Motor neuron (in vitro differentiated cells): ENCODE measurements around the gene SRXN1. TPM values are rescaled to one million over a fixed set of nuclear protein-coding genes. Genes with fewer than 3 reads are reported as not detected.

Experiments
- ATAC-seq, 8 experiments: fragments of 200-7000 bp; cut with Tn5 transposase; replicated peaks in 6 of 8; 2 replicates each; pipeline ENCODE4 v1.8.0; 2021; ENCODE audit warnings: mild to moderate bottlenecking in 8 of 8, moderate library complexity in 8 of 8
- H3K27ac ChIP-seq, 2 donors: fragments of 250-450 bp; sonication (Bioruptor Pico); 2 replicates each; pipeline ENCODE4 v1.9.0; 2021; ENCODE audit warnings: antibody characterized with exemption in 2 of 2, mild to moderate bottlenecking in 2 of 2, moderate library complexity in 1 of 2
- H3K4me1 ChIP-seq, 2 donors: fragments of 250-450 bp; sonication (Bioruptor Pico); replicated peaks in 1 of 2; 2 replicates each; pipeline ENCODE4 v1.6.1; 2021; ENCODE audit warnings: antibody characterized with exemption in 2 of 2, mild to moderate bottlenecking in 2 of 2, moderate library complexity in 1 of 2
- H3K4me3 ChIP-seq, 5 donors: fragments of 250-450 bp; sonication (Bioruptor Pico); 2 replicates each; pipeline ENCODE4 v1.9.0; 2021; ENCODE audit warnings: antibody characterized with exemption in 5 of 5, mild to moderate bottlenecking in 5 of 5, moderate library complexity in 4 of 5
- WGBS, 10 experiments: fragments of 450-650 bp; shearing (Covaris generic); methylation state at CpG; one replicate each; pipeline ENCODE4 v1.0.0; 2022; 5-methylcytosine and 5-hydroxymethylcytosine counted together
- in situ Hi-C, 9 experiments: fragments of 400-800 bp; cut with MboI; loops; one replicate each; pipeline ENCODE4 v1.15.0; 2021; ENCODE audit warnings: low sequenced_read_pairs in 9 of 9, low pct_unique_long_range_greater_than_20kb in 2 of 9; ENCODE audit not compliant: unreplicated experiment in 9 of 9
- total RNA-seq, 8 experiments: library from RNA; unstranded; fragments of 300-600 nt; gene quantifications; 2 replicates each; pipeline versions ENCODE4 v1.2.3 to v1.2.4, GENCODE V29; 2022

SRXN1 gene
- total RNA-seq, 8 experiments from 2014 or later, result 7.1 to 51.6 (median 16.2) TPM

DNA sequence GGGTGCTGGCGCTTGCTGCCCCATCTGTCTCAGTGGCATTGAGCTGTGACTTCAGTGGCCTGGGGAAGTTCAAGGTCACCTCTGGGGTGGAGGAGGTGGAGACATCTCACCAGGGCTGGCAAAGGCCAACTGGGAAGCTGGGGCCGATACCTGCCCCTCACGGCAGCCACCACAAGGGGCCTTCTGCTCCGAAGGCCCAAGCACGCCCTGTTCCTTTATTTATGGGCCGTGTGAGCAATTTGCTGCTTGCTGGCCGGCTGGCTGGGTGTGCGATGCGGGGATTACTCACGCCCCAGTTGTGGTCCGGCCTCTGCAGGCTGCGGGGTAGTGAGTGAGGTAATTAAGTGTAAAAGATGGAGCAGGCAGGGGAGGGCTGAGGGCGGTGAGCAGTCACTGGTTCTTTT is 35.8 kb upstream of the SRXN1 start:
- Histone ChIP-seq H3K4me1 (peaks cover 26 to 32% of the 10 kb centered on the region in 2 donors), H3K4me3 (no peak overlapping the region), H3K27ac (peak overlapping the region; percentile 83 to 84)
- ATAC-seq, result peak; percentile 70 to 98 (median 98)
- 0 to 20% (median 10%) methylated on average over 1 to 4 of the region's 13 CpGs; no CpG with 5 or more reads in 7 of the 10 experiments for WGBS, 10 experiments
- in situ Hi-C loops, result no loop called here

DNA sequence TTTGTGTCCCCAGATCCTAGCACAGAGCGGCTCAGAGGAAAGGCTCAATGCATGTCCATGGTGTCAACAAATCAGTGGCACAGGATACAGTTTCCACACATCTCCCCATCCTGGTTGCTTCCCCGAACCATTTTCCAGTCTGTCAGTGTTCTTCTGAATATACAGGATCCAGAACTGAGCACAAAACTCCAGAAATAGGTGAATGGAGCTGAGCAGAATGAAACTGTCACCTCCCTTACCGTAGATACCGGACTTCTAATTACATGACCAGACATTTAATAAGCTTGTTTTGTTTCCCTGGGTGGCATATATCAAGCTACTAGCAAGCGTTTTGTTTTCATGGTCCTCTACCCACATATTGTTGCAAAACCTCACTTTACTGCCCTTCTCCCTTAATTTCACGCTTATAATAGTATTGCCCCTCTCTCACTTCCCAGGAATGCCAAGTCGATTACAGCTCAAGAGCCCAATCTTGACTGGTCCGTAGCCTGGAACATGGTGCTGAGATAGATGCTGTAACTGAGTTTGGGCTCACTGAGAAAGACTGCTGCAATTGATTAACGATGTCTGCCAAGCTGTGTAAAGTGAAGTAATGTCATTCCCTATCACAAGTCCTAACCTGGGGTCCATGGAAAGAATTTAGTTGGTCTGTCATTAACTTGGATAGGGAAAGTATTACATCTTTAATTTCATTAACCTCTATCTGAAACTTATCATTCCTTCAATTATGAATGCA is 34.6 kb upstream of the SRXN1 start:
- in situ Hi-C loops, result no loop called here
- ATAC-seq, result no peak
- no peak overlapping the region for H3K4me3 ChIP-seq
- WGBS, 10 experiments, result 22 to 90% (median 80%) methylated on average over 1 to 9 of the region's 9 CpGs
- H3K4me1 ChIP-seq, result peaks cover 26 to 32% of the 10 kb centered on the region in 2 donors
- H3K27ac ChIP-seq, result no peak overlapping the region

DNA sequence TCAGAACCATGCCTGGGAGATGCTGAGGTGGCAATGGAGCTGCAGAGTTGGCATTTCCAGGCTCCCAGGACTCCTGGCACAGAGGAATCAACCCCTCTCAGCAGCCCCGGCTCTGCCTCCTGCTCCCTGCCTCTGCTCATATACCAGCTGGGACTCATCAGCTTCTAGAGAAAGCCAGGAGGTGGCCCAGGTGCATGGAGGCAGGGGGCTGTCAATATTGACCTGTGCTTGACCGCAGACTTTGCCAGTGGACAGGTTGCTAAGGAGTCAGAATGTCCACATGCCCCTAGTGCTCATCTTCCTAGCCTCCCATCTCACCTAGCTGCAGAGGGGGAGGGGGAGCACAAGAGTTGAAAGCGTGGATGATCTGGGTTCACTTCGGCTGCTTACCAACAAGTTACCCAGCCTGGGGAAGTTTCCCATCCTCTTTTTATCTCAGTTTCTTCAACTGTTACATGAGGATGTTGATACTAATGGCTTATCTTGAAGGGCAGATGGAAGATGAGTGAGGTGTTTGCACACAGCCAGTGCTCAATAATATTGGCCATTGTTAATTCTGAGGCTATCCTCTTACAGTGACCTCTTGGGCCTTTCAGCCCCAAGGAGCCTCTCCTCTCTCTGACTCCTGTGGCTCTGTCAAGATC is 31.8 kb upstream of the SRXN1 start:
- H3K4me3 ChIP-seq, result no peak overlapping the region
- no peak for ATAC-seq
- in situ Hi-C loops, result no loop called here
- 0 to 86% (median 7%) methylated on average over 1 to 4 of the region's 4 CpGs; no CpG with 5 or more reads in 7 of the 10 experiments for WGBS, 10 experiments
- peaks cover 26 to 28% of the 10 kb centered on the region in 2 donors for H3K4me1 ChIP-seq
- no peak overlapping the region for H3K27ac ChIP-seq

DNA sequence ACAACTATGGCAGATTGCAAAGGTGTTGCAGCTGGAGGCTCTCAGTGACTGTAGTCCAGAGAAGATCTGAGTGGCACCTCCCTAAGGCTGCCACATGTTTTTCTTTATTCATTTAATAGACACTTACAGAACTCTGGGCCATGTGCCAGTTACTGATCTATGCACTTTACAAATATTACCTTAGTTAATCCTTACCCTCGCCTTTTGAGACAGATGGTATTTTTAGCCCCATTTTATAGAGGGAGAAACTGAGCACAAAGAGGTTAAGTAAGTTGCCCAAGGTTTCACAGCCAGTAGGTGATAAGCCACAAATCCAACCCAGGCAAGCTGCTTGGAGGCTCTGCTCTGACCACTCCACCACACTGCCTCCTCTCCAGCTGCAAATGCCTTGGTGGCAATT is 29.1 kb upstream of the SRXN1 start:
- H3K27ac ChIP-seq, result no peak overlapping the region
- ATAC-seq, result no peak
- no peak overlapping the region for H3K4me3 ChIP-seq
- in situ Hi-C loops, result no loop called here
- peaks cover 5 to 6% of the 10 kb centered on the region in 2 donors for H3K4me1 ChIP-seq
- WGBS, 10 experiments, result 14 to 100% (median 86%) methylated on average over 1 of the region's 1 CpG; no CpG with 5 or more reads in 3 of the 10 experiments

DNA sequence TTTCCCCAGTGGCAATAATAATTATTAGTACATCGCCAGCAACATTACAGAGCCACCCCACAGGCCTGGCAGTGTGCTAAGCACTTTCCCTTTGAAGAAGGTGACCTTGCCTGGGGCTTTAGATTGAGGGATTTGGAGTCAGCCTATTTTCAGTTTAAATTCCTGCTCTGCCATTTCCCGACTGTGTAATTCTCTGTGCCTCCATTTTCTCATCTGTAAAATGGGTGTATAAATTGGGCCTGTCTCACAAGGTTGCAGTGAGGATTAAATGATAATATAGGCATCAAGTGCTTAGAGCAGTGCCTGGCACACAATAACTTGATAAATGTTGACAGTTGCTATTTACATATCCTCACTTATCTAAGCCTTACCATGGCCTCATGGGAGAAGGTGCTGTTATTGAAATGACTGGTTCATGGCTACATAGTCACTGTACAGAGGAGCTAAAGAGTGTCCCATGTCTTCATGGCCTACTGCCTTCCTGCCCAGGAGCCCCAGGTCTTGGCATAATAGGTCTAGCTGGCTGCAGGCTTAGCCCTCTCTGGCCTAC is 27.7 kb upstream of the SRXN1 start:
- in situ Hi-C loops, result no loop called here
- WGBS, 10 experiments, result 0 to 100% (median 72%) methylated on average over 1 to 2 of the region's 2 CpGs; no CpG with 5 or more reads in 4 of the 10 experiments
- no peak for ATAC-seq
- Histone ChIP-seq H3K27ac (no peak overlapping the region), H3K4me3 (no peak overlapping the region), H3K4me1 (peaks cover 7% of the 10 kb centered on the region in 2 donors)

DNA sequence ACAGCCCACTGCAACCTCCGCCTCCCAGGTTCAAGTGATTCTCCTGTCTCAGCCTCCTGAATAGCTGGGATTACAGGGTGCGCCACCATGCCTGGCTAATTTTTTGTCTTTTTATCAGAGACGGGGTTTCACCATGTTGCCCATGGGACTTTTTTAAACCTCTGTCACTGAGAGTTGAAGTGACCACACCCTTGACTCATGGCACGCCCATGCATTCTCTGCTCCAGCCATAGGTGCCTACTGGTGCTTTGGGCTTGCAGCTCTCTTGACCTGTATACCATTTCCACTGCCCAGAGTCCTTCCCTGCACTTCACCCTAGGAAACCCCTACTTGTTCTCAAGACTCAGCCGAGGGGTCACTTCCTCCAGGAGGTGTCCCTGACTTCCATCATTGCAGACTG is 25.0 kb upstream of the SRXN1 start:
- H3K4me3 ChIP-seq, result no peak overlapping the region
- WGBS, 10 experiments, result 30 to 92% (median 80%) methylated on average over 1 to 4 of the region's 5 CpGs; no CpG with 5 or more reads in 4 of the 10 experiments
- H3K4me1 ChIP-seq, result peaks cover 14 to 16% of the 10 kb centered on the region in 2 donors
- ATAC-seq, result no peak
- H3K27ac ChIP-seq, result no peak overlapping the region
- in situ Hi-C loops, result no loop called here

DNA sequence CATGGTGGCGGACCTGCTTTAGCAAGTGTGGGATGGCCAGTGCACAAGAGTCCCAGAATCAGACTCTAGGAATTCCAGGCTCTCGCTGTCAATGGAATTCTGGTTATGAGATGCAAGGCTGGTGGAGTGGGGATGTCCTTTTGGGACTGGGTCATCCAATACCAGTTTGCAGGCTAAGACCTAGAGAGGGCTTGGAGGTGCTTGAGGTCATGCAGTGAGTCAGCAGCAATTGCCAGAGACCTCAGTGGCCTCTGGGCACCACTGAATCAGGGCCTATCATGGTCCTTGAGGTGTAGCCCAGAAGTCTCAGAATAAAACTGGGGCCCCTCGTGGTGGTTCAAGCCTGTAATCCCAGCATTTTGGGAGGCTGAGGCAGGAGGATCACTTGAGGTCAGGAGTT is 24.0 kb upstream of the SRXN1 start:
- in situ Hi-C loops, result no loop called here
- peaks cover 19 to 24% of the 10 kb centered on the region in 2 donors for H3K4me1 ChIP-seq
- peak in 4 of 8 experiments; percentile 0 to 28 (median 6) for ATAC-seq
- H3K27ac ChIP-seq, result peak overlapping the region; percentile 91 to 96
- WGBS, 10 experiments, result 0 to 60% (median 43%) methylated on average over 1 of the region's 3 CpGs; no CpG with 5 or more reads in 7 of the 10 experiments
- H3K4me3 ChIP-seq, result peak overlapping the region; percentile 45 to 88 (median 66)

DNA sequence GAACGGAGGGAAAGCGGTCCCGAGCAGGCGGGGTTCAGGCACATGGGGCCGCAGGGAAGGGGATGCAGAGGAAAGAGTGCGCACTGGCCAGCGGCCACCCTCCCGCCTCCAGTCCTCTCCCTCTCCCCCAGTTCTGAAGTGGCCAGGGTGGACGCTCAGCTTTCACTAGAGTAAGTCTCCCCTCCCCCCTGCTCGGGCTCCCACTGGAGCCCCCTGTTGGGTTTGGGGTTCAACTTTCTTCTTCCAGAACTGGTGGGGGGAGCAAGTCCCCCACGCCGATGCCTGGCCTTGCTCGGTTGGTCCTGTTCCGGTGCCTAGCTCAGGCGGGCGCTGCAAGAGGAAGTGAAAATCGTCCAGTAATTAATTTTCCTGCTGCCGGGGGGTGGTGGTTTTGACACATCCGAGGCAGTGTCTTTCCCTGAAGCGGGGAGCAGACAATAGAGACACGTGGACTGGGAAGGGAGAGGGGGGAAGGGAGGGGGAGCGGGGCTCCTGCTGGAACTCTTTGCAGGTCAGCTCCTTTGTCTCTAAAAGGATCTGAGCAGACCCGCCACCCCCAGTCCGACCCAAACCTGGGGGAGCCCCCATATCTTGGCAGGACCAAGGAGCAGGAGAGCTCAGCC is 23.4 kb upstream of the SRXN1 start:
- ATAC-seq, result peak in 5 of 8 experiments; percentile 43 to 56 (median 53)
- in situ Hi-C loops, result no loop called here
- H3K4me1 ChIP-seq, result peaks cover 24 to 29% of the 10 kb centered on the region in 2 donors
- peak overlapping the region; percentile 91 to 96 for H3K27ac ChIP-seq
- WGBS, 10 experiments, result 0 to 6% (median 3%) methylated on average over 2 to 6 of the region's 24 CpGs; no CpG with 5 or more reads in 4 of the 10 experiments
- peak overlapping the region; percentile 45 to 88 (median 66) for H3K4me3 ChIP-seq

DNA sequence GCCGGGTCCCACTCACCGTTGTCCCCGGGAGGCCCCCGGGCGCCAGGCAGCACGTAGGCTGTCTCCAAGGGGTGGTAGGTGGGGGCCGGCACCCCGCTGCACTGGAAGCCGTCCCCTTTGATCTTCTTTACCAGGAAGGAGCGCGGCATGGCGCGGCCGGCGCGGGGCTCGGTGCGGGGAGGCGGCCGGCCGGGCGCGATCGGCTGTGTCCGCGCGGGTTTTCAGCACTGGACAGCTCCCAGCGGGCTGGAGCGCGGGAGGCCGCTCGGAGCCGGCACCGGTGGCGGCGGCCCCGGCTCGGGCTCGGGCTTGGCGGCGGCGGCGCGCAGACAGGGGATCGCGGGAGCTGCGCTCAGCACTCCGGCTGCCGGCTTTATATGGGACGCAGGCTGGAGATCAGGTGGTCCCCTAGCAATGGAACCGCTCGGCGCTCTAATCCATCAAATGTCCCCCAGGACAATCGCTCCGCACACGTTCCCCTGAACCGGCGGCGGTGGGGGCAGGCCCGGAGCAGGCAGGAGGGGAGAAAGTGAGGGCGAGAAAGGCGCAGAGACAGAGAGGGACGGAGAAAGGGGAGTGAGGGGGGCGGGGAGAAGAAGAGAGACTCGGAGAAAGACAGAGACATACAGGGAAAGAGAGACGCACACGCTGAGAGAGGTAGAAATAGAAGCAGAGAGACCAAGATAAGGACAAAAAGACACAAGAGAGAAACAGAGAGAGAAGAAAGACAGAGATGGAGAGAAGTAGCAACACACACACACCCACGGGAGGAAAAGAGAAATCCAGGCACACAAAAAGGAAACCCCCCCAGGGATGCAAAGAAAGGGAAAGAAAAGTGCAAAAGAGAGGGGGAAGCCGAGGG is 22.7 kb upstream of the SRXN1 start, which contains the start of gene SCRT2:
Gene SCRT2, minus strand, starts transcription at position 350 of the 862 bp plus-strand sequence. Its CDS starts 201 bp downstream, at position 149.
- peaks cover 31 to 32% of the 10 kb centered on the region in 2 donors for H3K4me1 ChIP-seq
- peak; percentile 62 to 99 (median 76) for ATAC-seq
- in situ Hi-C loops, result no loop called here
- peak within 1 kb of the TSS; percentile 45 to 88 (median 66) for H3K4me3 ChIP-seq
- WGBS, 10 experiments, result 0 to 2% (median 0%) methylated on average over 2 to 13 of the region's 69 CpGs; no CpG with 5 or more reads in 3 of the 10 experiments
- peak within 1 kb of the TSS; percentile 91 to 96 for H3K27ac ChIP-seq

DNA sequence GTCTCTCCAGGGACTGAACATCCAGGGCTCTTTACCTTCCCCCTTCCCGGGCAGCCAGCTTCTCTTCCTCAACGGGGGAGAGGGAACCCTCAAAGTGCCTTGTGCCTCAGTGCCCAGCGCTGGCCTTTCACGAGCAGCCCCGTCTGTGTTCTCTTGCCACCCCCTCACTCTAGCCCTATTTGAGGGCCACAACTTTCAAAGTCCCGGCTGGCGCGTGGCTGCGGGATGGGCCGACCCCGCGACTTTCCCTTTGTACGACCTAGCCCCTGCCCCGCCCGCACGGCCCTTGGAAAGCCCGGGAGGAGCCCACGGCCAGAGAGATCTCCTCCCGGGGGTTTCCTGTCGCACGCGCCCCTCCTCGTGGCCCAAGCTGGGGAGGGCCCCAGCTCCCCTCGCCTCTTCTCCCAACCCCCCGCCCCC is 22.0 kb upstream of the SRXN1 start:
- in situ Hi-C loops, result no loop called here

DNA sequence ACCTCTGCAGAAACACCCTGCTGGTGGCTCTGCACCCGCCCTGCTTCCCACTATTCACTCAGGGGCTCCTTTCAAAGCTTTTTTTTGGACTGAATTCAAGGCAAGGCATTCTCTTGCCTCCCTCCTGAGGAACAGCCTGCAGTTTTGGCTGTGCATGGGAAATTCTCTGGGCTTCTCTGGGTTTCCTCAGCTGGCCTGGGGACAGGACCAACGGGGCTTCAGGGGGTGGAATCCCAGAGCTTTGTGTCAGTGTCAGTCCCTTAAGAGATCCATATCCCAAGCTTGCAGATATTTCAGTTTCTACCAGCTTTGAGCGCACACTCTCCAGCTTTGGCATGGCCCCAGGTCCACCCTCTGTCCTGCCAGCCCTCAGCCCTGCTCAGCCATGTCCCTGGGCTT is 20.6 kb upstream of the SRXN1 start:
- Histone ChIP-seq H3K27ac (peak overlapping the region in 1 of 2 donors; percentile 96), H3K4me1 (peaks cover 31 to 36% of the 10 kb centered on the region in 2 donors), H3K4me3 (peak overlapping the region; percentile 45 to 88 (median 66))
- in situ Hi-C loops, result no loop called here
- WGBS, 10 experiments, result 0 to 100% (median 20%) methylated on average over 1 to 3 of the region's 3 CpGs; no CpG with 5 or more reads in 4 of the 10 experiments
- no peak for ATAC-seq

More for the DNA sequence above, 22.0 kb upstream of the SRXN1 start:
- WGBS, 10 experiments, result 0 to 39% (median 6%) methylated on average over 1 to 7 of the region's 25 CpGs; no CpG with 5 or more reads in 5 of the 10 experiments
- Histone ChIP-seq H3K4me1 (peaks cover 31 to 33% of the 10 kb centered on the region in 2 donors), H3K27ac (peak overlapping the region; percentile 65 to 96), H3K4me3 (peak overlapping the region; percentile 45 to 88 (median 66))
- peak in 4 of 8 experiments; percentile 7 to 29 (median 22) for ATAC-seq
